HG02884 (cell line): ENCODE measurements around the gene EPN1.

Experiments used
- ATAC-seq: cut with Tn5 transposase; IDR thresholded peaks from one replicate; pipeline ENCODE4 v1.9.1; 2021; ENCODE audit warnings: mild to moderate bottlenecking, moderate library complexity; ENCODE audit not compliant: unreplicated experiment

EPN1 gene

DNA sequence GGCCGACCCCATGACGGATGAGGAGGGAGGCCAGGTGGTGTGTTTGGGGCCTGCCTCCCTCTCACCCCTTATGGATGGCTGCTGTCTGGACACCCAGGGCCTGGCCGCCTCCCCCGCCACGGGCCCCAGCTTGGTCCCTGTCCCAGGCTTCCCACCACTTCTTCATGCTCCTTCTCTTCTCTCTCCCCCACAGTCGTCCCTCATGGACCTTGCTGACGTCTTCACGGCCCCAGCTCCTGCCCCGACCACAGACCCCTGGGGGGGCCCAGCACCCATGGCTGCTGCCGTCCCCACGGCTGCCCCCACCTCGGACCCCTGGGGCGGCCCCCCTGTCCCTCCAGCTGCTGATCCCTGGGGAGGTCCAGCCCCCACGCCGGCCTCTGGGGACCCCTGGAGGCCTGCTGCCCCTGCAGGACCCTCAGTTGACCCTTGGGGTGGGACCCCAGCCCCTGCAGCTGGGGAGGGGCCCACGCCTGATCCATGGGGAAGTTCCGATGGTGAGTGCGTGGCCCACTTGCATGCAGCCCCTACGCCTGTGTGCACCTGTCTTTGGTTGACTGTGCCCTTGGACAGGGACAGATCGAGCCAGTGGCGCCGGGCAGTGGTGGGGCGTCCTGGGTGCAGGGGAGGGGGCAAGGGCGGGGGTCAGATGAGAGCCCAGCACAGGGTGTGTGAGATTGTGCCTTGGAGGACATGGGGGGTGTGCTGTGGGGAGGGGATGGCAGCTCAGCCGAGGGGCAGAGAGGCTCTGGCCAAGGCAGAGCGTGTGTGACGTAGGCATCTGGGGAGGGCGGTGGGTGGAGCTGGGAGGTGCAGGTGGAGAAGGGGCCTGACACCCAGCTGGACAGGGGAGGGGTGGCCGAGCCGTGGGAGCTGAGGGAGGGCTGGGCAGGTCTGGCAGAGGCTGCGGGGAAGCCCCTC is 16.8 kb downstream of the EPN1 start:
- no peak for ATAC-seq

DNA sequence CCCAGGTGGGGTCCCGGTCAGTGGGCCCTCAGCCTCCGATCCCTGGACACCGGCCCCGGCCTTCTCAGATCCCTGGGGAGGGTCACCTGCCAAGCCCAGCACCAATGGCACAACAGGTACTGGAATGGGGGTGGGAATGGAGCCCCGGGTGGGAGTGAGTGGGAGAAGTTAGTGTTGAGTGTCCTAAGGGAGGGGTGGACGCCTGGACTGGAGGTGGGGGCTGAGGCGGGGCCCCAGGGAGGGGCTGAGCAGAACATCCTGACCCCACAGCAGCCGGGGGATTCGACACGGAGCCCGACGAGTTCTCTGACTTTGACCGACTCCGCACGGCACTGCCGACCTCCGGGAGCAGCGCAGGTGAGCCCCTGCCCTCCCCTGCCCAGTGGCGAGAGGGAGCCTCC is 17.7 kb downstream of the EPN1 start:
- ATAC-seq, result no peak

DNA sequence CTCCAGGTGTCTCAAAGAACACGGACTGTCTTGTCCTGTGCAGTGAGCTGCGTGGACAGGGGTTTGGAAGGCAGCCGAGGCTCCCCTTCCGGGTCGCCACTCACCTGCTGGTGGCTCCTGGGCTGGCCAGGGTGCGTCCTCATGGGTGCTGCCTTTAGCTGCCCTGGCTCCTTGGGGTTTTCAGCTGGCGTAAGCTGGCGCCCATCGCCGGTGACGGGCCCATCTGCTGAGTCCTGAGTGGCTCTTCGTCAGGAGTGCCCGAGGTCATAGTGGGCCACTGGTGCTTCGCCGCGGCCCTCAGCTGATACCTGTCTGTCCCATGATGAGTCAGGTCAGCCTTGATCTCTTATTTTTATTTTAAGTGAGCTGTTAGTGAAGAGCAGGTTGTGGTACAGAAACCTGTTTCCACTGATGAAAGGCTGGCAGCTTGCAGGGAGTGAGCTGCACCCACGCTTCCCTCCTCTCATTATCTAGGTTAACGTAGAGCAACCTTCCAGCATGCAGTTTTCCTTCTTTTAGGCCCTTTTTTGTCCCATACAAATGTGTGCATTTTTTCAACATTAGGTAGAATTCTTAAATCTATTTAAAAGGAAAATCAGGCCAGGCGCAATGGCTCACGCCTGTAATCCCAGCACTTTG is 18.4 kb downstream of the EPN1 start:
- no peak for ATAC-seq

DNA sequence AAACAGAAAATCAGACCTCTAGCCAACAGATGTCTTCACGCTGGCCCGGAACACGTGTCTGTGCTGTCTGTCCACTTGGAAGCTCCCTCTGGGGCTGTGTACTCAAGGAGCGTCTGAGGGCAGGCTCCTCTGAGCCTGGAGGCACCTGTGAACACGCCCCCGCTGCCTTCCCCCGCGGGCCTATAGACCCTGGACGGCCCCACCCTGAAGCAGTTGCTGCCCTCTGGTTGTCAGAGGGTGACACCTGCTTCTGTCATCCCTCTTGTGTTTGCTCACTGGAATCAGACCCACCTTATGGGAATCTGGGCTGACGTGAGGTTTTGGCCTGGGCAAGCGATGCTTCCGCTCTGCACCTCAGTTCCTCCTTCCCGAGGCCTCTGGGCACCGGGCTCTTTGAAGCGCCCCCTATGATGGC is 19.2 kb downstream of the EPN1 start:
- ATAC-seq, result no peak

DNA sequence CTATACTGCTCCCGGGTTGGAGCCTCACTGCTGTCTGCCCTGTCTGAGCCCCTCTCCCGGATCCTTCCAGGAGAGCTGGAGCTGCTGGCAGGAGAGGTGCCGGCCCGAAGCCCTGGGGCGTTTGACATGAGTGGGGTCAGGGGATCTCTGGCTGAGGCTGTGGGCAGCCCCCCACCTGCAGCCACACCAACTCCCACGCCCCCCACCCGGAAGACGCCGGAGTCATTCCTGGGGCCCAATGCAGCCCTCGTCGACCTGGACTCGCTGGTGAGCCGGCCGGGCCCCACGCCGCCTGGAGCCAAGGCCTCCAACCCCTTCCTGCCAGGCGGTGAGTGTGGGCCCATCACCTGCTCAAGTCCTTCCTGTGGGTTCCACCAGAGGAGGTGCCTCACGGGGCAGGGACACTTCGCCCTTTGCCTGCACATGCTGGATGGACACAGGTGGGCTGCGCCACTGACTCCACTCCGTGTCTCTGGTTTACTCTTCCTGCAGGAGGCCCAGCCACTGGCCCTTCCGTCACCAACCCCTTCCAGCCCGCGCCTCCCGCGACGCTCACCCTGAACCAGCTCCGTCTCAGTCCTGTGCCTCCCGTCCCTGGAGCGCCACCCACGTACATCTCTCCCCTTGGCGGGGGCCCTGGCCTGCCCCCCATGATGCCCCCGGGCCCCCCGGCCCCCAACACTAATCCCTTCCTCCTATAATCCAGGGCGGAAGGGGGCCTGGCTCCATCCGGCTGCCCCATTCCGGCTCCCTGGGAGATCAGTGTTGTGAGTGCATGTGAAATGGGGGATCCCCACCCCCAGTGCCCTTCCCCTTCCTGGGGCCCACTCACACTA is 19.8 kb downstream of the EPN1 start:
- no peak for ATAC-seq

DNA sequence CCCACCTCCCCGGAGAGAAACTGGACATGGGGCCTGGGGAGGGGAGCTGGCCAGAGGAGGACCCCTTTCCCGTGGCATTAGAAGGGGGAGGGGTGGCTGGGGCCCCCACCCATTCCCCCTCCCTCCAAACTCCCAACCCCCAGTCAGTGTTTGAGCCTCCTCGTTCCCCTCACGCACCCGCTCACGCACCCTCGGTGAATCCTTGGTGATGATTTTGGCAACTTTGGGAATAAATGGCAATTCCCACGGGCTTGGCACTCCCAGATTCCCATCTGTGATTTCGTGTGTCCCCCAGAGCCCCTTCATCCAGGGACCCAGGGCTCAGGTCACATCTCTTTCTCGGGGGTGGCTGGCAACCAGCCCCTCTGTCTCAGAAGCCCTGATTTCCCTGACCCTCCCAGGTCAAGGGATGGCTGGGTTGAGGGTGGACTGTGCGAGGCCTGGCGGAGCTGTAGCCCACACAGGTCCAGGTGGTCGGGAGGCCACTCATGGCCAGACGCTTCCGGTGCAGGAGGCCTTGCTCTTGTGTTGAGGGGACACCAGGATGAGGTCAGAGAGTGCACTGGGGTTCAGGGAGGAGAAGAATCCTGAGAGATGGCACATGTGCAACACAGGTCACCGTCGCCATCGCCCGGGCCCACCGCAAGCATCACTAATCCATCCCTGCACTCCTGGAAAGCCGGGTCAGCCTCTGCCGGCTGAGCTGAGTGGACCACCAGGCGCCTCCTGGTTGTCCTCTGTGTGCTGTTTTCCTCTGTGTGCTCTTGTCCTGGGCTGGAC is 20.7 kb downstream of the EPN1 start:
- no peak for ATAC-seq

DNA sequence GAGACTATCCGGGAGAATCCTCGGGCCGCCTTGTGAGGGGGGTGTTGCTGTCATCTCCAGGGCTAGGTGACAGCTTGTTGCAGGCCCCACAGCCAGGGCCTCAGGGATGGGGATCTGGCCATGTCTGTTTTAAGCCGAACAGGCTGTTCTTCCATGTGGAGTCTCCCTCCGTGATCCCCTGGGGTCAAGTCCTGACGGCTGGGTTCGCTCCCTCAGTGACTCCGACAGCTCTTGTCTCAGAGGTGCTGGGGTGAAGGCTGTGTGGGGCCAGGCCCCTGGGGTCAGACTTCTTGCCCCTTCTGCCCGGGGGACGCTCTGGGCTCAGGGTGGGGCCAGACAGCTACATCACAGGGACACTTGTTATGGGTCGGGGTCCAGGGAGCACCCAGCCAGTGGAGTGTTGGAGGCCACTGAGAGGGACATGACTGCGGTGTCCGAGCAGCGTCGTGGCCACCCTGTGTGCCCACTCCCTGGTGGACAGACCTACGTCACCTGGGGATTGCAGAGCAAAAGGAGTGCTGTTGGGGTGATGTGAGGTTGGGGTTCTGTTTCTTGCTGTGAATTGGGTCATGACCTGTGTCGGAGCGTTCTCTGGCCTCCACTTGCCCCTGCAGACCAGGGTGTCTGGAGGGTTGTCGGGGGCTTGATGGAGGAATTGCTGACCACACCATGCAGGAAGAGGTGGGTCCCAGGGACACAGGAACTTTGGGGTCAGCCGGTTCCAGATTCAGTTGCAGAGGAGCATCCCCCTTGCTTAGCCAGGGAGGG is 21.5 kb downstream of the EPN1 start:
- no peak for ATAC-seq

DNA sequence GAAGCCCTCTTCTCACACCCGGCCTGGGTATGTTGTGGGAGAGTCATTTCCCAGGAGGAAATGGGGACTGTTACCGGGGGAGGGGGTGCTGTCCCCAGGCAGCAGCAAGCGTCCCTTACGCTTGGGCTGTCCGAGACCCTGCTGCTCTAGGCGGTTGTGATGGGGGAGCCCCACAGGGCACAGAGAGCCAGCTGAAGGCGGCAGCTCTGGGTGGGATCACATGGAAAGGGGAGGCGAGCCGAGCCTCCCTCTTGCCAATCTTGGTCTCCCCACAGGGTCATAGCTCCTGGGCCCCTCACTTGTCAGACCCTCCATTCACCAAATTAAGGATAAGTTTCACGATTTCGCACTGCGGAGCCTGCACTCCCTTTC is 22.0 kb downstream of the EPN1 start:
- ATAC-seq, result no peak

DNA sequence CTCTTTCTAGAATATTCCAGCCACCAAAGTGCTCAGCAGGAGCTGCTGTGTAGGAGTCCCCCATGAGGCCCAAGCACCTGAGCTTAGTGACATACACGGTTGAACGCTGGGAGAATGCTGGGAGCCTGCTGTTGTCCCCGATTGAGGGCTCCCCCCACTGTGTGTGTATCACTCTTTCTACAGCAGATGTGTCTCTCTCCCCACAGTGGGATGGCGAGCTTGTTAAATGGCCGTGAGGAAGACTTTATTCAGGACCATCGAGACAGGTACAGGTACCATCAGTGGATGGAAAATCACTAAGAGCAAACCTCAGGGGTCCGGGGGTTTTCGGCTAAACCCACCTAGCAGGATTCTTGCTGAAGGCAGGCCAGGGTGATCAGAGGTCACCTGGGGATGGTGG is 22.7 kb downstream of the EPN1 start:
- ATAC-seq, result no peak

DNA sequence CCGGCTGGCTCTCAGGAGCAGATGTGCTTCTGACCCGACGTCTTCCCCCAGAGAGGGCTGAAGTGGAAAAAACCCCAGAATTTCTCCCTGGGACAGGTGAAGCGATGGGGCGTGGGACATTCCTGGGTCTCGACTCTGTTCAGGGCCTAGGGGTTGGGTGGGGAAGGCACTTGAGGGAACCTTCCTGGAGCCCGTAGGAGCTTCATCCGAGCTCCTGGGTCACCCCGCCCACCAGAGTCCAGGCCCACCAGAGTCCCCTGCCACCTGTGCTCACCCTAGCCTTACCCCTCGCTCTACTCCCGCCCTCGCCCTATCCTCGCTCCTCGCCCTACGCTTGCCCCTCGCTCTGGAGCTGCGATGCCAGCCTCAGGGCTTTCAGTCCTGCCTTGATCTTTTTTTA is 23.2 kb downstream of the EPN1 start:
- ATAC-seq, result no peak

DNA sequence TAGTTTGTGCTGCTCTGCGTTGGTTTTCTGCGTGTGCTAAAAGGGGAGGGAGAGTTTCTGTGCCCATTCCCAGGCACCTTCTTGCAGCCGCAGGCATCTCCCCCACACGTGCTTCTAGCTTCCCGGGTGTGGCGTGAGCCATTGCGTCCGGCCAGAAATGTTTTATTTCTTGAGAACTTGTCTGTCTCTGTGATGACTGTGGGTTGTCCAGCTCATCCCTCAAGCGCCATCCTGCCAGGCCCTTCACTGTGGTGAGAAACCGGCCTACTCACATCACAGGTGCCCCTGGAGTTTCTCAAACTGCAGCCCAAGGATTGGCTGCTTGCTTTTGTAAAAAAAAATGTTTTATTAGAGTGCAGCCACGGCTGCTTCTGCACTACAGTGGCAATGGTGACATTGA is 24.2 kb downstream of the EPN1 start:
- no peak for ATAC-seq

DNA sequence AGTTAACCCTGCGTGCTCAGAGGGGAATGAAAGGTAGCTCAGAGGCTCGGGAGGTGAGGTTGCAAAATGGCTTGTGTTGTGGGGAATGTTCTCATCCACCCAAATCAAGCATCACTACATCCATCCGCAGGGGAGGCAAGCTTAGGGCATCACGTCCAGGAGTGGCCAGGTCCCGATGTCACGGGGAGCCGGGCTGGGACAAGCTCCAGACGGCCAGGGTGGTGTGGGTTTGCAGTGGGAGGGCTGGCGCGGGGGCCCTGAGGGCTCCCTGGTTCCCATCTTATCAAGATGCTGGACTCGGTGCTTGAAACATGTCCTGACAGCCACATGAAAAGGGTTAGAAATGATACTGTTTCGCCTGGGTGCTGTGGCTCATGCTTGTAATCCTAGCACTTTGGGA is 25.8 kb downstream of the EPN1 start:
- ATAC-seq, result no peak

DNA sequence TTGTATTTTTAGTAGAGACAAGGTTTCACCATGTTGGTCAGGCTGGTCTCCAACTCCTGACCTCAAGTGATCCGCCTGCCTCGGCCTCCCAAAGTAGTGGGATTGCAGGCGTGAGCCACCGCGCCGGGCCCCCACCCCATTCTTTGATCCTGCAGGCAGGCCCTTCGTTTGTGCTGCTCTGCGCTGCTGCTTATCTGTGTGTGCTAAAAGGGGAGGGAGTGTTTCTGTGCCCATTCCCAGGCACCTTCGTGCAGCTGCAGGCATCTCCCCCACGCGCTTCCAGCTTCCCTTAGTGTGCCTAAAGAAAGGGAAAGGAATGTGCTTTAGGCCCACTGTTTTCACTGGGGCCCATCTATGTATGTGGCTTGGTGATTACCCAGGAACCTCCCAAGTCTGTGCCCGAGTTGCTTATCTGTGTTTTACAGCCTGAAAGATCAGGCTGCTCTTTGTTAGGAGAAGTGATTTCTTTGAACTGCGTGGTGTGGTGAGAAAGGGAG is 27.2 kb downstream of the EPN1 start:
- no peak for ATAC-seq

DNA sequence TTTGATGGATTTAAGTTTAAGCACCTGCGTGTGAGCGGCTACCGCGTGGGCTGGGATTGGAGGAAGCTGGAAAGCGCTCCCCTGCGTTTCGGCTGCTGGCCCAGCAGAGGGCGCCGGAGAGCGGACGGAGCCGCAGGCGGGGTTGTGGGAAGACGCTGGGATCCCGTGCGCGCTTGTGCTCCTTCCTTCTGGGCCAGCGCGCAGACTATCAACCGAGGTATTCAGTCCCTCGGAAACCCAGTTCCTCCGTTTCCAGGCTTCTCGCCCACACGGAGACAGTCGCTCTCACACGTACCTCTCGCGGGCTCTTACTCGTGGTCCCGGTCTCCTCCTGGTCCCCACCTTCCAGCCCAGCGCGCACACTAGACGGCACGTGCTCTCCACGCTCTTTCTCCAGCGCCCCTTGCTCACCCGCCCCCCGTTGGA is 28.8 kb downstream of the EPN1 start:
- ATAC-seq, result no peak

DNA sequence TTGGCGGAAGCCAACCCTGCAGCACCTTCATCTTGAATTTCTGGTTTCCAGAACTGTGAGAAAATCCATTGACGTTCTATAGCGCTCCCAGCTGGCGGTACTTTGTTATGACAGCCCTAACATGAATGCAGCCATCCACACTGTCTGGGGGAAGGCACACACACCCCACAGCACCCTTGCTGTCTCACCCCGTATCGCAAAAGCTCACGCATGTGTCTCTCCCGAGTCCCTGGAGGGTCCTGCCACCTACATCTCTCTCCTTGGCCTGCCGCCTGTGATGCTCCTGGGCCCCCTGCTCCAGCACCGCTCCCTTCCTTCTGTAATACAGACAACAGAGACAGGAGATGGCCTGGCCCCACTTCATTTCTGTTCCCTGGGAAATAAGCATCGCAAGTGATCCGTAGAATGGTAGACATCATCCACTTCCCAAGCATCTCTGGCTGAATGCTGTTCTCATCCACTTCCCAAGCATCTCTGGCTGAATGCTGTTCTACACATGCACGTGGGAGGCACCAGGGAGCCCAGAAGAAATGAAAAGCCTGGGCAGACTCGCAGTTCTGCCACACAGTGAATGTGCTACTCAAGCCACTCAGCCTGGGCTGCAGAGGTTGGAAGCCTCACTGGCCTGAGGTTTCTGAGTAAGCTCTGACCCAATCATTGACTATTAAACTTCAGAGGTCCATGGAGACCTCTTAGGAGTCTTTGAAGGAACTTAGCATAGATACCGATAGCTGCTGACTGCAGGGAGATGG is 29.6 kb downstream of the EPN1 start:
- ATAC-seq, result no peak

DNA sequence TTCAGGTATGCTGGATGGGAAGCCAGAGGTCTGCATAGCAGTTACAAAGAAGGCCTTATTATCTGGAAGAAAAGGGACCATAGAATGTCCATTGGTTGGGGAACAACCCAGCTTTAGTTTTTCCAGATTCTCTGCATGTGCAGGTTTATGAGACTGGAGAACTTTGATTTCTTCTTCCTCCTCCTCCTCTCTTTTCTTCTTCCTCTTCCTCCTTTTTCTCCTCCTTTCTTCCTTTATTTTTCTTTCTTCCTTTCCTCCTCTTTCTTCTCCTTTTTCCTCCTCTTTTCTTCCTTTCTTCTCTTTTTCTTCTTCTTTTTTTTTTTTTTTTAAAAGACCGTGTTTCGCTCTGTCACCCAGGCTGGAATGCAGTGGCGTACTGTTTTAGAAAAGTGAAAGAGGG is 30.9 kb downstream of the EPN1 start:
- ATAC-seq, result no peak

DNA sequence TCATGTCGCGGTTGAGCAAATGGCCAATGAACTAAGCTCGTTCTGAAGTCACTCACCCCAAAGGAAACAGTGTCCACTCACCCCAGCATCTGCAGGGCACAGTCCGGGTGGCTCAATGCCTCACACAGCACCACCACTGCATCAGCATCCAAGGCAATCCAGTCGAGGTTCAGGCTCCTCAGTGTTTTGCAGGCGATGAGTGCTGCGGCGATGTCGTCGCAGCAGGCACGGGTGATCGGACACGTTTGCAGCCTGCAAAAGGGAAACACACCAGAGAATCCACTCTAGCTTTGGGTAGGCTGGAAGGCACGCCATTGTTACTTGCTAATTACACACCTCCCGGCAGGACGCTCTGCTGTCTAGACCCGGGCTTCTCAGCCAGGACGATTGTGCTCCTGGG is 36.7 kb downstream of the EPN1 start:
- ATAC-seq, result no peak

DNA sequence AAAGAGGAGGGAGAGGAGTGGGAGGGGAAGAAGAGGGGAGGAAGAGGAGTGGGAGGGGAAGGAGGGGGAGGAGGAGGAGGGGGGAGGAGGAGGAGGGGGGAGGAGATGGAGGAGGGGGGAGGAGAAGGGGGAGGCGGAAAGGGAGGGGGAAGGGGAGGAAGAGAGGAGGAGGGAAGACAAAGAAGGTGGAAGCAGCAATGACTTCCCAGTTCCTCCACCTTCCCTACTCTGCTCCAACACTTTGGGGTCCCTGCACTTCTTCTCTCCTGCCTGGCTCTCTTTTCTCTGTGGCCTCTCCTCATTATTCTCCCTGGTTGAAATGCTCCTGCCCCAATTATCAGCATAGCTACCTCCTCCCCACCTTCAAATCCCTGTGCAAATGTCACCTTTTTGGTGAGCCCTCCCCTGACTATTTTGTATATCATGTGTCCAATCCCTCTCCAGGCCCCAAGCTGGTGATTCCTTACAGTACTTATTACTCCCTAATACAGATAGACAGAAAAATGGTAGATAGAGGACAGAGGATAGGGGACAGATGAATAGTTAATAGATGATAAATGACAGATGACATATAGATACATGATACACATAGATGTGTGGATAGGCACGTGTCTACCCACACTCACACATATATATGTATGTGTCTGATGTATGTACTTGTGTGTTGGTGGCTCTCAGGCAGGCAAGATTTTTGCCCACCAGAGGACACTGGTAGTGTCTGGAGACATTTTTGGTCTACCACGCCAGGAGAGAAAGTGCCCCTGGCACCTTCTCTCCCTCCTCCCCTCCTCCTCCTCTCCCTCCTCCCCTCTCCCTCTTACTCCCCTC is 38.0 kb downstream of the EPN1 start:
- no peak for ATAC-seq
